Lung (tissue), 12 donors: ENCODE measurements around the gene CDC42BPG. TPM values are rescaled to one million over a fixed set of nuclear protein-coding genes. Genes with fewer than 3 reads are reported as not detected.

Experiments
- ATAC-seq: fragments of 200-7000 bp; cut with Tn5 transposase; one replicate; pipeline ENCODE4 v1.9.1; 2020; ENCODE audit warnings: moderate number of reproducible peaks; ENCODE audit not compliant: insufficient read depth, low FRiP score
- DNase-seq, 3 donors: peaks; one replicate each; pipeline ENCODE4 v3.0.0-alpha.2; 2013 to 2017
- H3K27ac ChIP-seq, 2 donors: one replicate each; pipeline ENCODE4 v1.5.1; 2013; ENCODE audit warnings: mild to moderate bottlenecking in 2 of 2, moderate library complexity in 2 of 2, control low read depth in 1 of 2, inconsistent platforms in 1 of 2, low read depth in 1 of 2, low read length in 1 of 2
- H3K27me3 ChIP-seq, 3 donors: one replicate each; pipeline ENCODE4 v1.5.1; 2013; ENCODE audit warnings: low read length in 2 of 3; ENCODE audit not compliant: control insufficient read depth in 3 of 3, insufficient read depth in 3 of 3
- H3K36me3 ChIP-seq, 4 donors: one replicate each; pipeline ENCODE4 v1.5.1; 2013; ENCODE audit warnings: low read length in 4 of 4, mild to moderate bottlenecking in 1 of 4, moderate library complexity in 1 of 4; ENCODE audit not compliant: control insufficient read depth in 4 of 4, insufficient read depth in 4 of 4
- H3K4me1 ChIP-seq, 5 donors: one replicate each; pipeline ENCODE4 v1.5.1; 2013; ENCODE audit warnings: low read length in 5 of 5, mild to moderate bottlenecking in 2 of 5, moderate library complexity in 1 of 5; ENCODE audit not compliant: control insufficient read depth in 5 of 5, insufficient read depth in 5 of 5
- H3K4me3 ChIP-seq: one replicate; pipeline ENCODE4 v1.5.1; 2013; ENCODE audit warnings: mild to moderate bottlenecking, control low read depth, moderate library complexity
- H3K9ac ChIP-seq, 2 donors: one replicate each; pipeline ENCODE4 v1.5.1; 2013; ENCODE audit warnings: low read length in 2 of 2, control low read depth in 1 of 2; ENCODE audit not compliant: insufficient read depth in 1 of 2
- H3K9me3 ChIP-seq, 4 donors: one replicate each; pipeline ENCODE4 v1.5.1; 2013; ENCODE audit warnings: low read length in 3 of 4, mild to moderate bottlenecking in 1 of 4, moderate library complexity in 1 of 4; ENCODE audit not compliant: control insufficient read depth in 4 of 4, insufficient read depth in 3 of 4
- CTCF ChIP-seq: IDR thresholded peaks from 2 replicates; pipeline ENCODE4 v1.5.1; 2012; ENCODE audit warnings: mild to moderate bottlenecking; ENCODE audit errors: control extremely low read depth, extremely low read depth
- WGBS, 2 donors: extraction: QIAGEN DNeasy Blood & Tissue Kit; methylation state at CpG; one replicate each; pipeline ENCODE4 v1.1.7; 2013; 5-methylcytosine and 5-hydroxymethylcytosine counted together
- polyA plus RNA-seq, 2 donors: library from polyadenylated mRNA; stranded (reverse); fragments of 200-250 nt; gene quantifications; one replicate each; pipeline ENCODE4 v1.2.1, GENCODE V29; 2013
- total RNA-seq, 2 donors: library from RNA; depleted of rRNA in 1 of 2; stranded (reverse); fragments of >200 nt in 1 of 2; gene quantifications; one replicate each; pipeline ENCODE4 v1.2.1, GENCODE V29; 2014 to 2021
- donor health status: control.
- donor health status: control.
- donor health status: Bipolar disorder and iron deficiency.
- donor health status: healthy.
- donor health status: DM: yes; HTN: yes; CAD: no.

The CDC42BPG gene
- total and polyA plus RNA-seq, 4 donors: 7.1 to 23.5 (median 10.6) TPM

DNA sequence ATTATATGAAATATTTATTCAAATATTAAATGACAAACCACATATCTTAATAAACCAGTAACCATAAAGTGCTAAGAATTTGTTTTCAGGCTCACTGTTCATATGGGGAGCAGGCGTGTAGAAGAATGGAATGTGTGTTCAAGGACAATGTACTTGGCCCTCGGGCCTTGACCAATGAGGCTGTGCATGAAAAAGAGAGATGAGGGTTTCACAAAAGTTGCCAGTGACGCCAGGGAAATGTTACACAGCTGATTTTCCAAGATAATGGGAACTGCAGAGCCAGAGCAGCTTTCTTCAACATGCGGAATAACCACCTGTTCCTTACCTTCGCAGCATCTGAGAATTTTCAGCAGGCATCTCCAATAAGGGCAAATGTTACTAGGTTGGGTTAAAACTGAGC lies 70.3 kb downstream of the CDC42BPG start:
- Histone ChIP-seq H3K4me3 (no peak overlapping the region), H3K4me1 (peaks cover 4 to 27% (median 11%) of the 10 kb centered on the region in 5 donors), H3K9me3 (no peaks in the 10 kb centered on the region), H3K27me3 (no peaks in the 10 kb centered on the region), H3K27ac (no peak overlapping the region), H3K9ac (no peak overlapping the region), H3K36me3 (peaks cover 41 to 74% (median 63%) of the 10 kb centered on the region in 4 donors)
- DNase-seq (no peak), ATAC-seq (no peak)
- no peak for TF ChIP-seq CTCF
- 78 to 79% methylated on average over 5 of the region's 5 CpGs for WGBS, 2 donors

Other genes starting within 250 kb of the CDC42BPG start
- 1 to 10 TPM; 1.7 to 6.6 TPM for gene NRXN2, start 121.5 kb downstream of the CDC42BPG start, total RNA-seq
- gene NRXN2, start 121.5 kb downstream of the CDC42BPG start, polyA plus RNA-seq: under 1 TPM; 0.39 to 0.56 TPM
- gene RASGRP2, start 100.5 kb downstream of the CDC42BPG start, total RNA-seq: 10 to 100 TPM; 20.0 to 39.3 TPM
- gene RASGRP2, start 100.5 kb downstream of the CDC42BPG start, polyA plus RNA-seq: 10 to 100 TPM; 22.2 to 46.4 TPM
- 1 to 10 TPM; 3.7 to 3.8 TPM for gene PYGM, start 84.7 kb downstream of the CDC42BPG start, total RNA-seq
- 1 to 10 TPM; 1.2 TPM for gene PYGM, start 84.7 kb downstream of the CDC42BPG start, polyA plus RNA-seq
- gene SF1, start 66.1 kb downstream of the CDC42BPG start, total RNA-seq: 100 to 1,000 TPM; 196 to 213 TPM
- gene SF1, start 66.1 kb downstream of the CDC42BPG start, polyA plus RNA-seq: 10 to 100 TPM; 76.2 to 97.8 TPM
- gene MAP4K2, start 41.4 kb downstream of the CDC42BPG start, total RNA-seq: 10 to 100 TPM; 23.3 to 41.8 TPM
- gene MAP4K2, start 41.4 kb downstream of the CDC42BPG start, polyA plus RNA-seq: 10 to 100 TPM; 15.0 to 24.3 TPM
- 10 to 100 TPM; 18.8 to 24.9 TPM for gene MEN1, start 34.1 kb downstream of the CDC42BPG start, total RNA-seq
- 10 to 100 TPM; 15.0 to 18.5 TPM for gene MEN1, start 34.1 kb downstream of the CDC42BPG start, polyA plus RNA-seq
- 100 to 1,000 TPM in 1 of 2 donors, 10 to 100 TPM in 1; 71.2 to 139 TPM for gene EHD1, start 34.0 kb upstream of the CDC42BPG start, total RNA-seq
- 100 to 1,000 TPM in 1 of 2 donors, 10 to 100 TPM in 1; 42.1 to 144 TPM for gene EHD1, start 34.0 kb upstream of the CDC42BPG start, polyA plus RNA-seq
- 10 to 100 TPM; 17.4 to 32.5 TPM for gene ATG2A, start 72.6 kb upstream of the CDC42BPG start, total RNA-seq
- 10 to 100 TPM; 19.1 to 22.9 TPM for gene ATG2A, start 72.6 kb upstream of the CDC42BPG start, polyA plus RNA-seq
- 10 to 100 TPM in 1 of 2 donors, 1 to 10 TPM in 1; 9.8 to 27.8 TPM for gene PPP2R5B, start 80.0 kb upstream of the CDC42BPG start, total RNA-seq
- gene PPP2R5B, start 80.0 kb upstream of the CDC42BPG start, polyA plus RNA-seq: 10 to 100 TPM; 14.4 to 20.2 TPM
- not detected for gene GPHA2, start 91.2 kb upstream of the CDC42BPG start, total RNA-seq
- gene GPHA2, start 91.2 kb upstream of the CDC42BPG start, polyA plus RNA-seq: under 1 TPM in 1 of 2 donors, not detected in 1; 0.19 TPM
- gene MAJIN, start 127.5 kb upstream of the CDC42BPG start, total RNA-seq: under 1 TPM in 1 of 2 donors, not detected in 1; 0.55 TPM
- under 1 TPM; 0.24 to 0.39 TPM for gene MAJIN, start 127.5 kb upstream of the CDC42BPG start, polyA plus RNA-seq
- gene BATF2, start 152.3 kb upstream of the CDC42BPG start, total RNA-seq: 1 to 10 TPM; 2.9 to 6.3 TPM
- gene BATF2, start 152.3 kb upstream of the CDC42BPG start, polyA plus RNA-seq: 1 to 10 TPM; 3.7 to 7.4 TPM
- gene ARL2, start 169.5 kb upstream of the CDC42BPG start, total RNA-seq: 10 to 100 TPM; 37.4 to 95.4 TPM
- 100 to 1,000 TPM in 1 of 2 donors, 10 to 100 TPM in 1; 92.5 to 127 TPM for gene ARL2, start 169.5 kb upstream of the CDC42BPG start, polyA plus RNA-seq
- gene SNX15, start 182.8 kb upstream of the CDC42BPG start, total RNA-seq: 10 to 100 TPM; 16.2 to 28.4 TPM
- 10 to 100 TPM; 18.4 to 19.4 TPM for gene SNX15, start 182.8 kb upstream of the CDC42BPG start, polyA plus RNA-seq
- gene SAC3D1, start 196.6 kb upstream of the CDC42BPG start, total RNA-seq: 10 to 100 TPM in 1 of 2 donors, 1 to 10 TPM in 1; 5.1 to 17.6 TPM
- 10 to 100 TPM; 12.7 to 15.9 TPM for gene SAC3D1, start 196.6 kb upstream of the CDC42BPG start, polyA plus RNA-seq
- 10 to 100 TPM; 12.4 to 22.0 TPM for gene NAALADL1, start 213.9 kb upstream of the CDC42BPG start, total RNA-seq
- gene NAALADL1, start 213.9 kb upstream of the CDC42BPG start, polyA plus RNA-seq: 10 to 100 TPM in 1 of 2 donors, 1 to 10 TPM in 1; 7.4 to 14.0 TPM
- gene CDCA5, start 239.4 kb upstream of the CDC42BPG start, total RNA-seq: 1 to 10 TPM; 2.2 to 2.7 TPM
- 1 to 10 TPM; 1.8 to 2.1 TPM for gene CDCA5, start 239.4 kb upstream of the CDC42BPG start, polyA plus RNA-seq
- 10 to 100 TPM; 34.5 to 35.4 TPM for gene ZFPL1, start 239.6 kb upstream of the CDC42BPG start, total RNA-seq
- 10 to 100 TPM; 35.1 to 45.8 TPM for gene ZFPL1, start 239.6 kb upstream of the CDC42BPG start, polyA plus RNA-seq